HG03354 (cell line): ENCODE results near the gene SLC8A1.

ENCODE experiments used
- ATAC-seq: cut with Tn5 transposase; IDR thresholded peaks from one replicate; pipeline ENCODE4 v1.9.1; 2021; ENCODE audit warnings: mild to moderate bottlenecking; ENCODE audit not compliant: unreplicated experiment, poor library complexity, severe bottlenecking

The SLC8A1 gene

DNA sequence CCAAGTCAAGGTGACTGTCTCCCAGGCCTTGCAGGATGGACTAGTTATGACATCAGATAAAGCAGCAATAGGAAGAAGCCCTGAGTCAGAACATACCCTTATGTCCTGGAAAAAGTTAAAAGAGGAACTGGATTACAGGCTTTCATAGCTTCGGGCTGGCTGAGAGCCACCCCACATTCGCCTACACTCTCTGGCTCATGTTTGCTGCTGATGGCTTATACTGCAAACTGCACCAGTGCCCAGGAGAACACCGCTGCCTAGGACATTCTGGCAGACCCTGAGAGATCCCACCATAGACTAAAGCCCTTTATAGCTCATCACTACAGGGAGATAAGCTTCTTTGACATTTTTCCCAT lies 20.3 kb downstream of the SLC8A1 start:
- no peak for ATAC-seq

DNA sequence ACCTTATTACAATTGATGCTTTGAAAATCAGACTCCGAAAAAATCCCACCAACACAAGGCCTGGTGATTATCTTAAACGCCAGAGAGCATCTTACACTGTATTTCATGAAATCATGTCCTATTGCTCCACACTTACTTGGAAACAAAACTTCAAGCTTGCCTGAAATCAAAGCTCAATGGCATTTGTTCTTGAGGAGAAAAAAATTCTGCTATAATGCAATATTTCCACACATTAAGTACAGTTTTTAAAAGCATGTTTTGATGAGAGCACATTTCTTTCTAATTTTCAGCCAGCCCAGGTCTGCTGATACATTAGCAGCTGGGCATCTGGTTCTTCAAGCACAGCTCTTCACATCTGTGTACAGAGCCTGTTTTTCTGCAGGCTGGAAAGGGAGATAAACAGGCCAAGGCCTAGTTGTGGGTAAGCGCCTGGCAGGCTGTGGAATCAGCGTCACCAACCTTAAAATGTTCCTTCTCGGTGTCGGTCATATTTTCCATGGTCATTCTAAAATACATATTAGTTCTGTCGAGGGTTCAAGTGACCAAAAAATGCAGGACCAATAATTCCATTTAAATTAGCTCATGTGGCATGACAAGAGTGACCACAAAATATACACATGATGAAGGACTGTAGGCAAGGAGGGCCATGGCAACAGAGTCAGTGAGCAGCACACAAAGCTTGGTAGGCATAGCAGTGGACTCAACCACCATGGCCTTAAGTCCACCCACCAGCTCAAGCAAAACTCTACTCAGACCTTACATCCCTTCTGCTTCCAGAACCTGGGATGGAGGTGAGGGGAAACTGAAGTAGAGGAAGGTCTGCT lies 20.9 kb downstream of the SLC8A1 start:
- ATAC-seq: no peak

DNA sequence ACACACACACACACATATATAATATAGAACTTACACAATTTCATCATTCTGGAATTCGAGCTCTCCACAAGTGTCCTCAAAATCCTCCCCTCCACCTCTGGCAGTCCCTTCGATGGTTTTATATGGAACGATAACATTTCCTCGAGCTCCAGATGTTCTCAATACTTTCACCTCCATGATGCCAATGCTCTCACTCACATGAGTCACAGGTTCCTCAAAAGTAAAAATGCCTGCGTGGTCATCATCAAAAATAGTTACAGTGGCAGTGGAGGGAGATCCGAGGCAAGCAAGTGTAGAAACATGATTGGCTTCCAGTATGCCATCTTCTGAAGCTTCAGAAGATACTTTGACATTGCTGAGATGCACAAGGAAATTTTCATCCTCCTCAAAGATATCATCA lies 23.5 kb downstream of the SLC8A1 start:
- ATAC-seq: no peak

DNA sequence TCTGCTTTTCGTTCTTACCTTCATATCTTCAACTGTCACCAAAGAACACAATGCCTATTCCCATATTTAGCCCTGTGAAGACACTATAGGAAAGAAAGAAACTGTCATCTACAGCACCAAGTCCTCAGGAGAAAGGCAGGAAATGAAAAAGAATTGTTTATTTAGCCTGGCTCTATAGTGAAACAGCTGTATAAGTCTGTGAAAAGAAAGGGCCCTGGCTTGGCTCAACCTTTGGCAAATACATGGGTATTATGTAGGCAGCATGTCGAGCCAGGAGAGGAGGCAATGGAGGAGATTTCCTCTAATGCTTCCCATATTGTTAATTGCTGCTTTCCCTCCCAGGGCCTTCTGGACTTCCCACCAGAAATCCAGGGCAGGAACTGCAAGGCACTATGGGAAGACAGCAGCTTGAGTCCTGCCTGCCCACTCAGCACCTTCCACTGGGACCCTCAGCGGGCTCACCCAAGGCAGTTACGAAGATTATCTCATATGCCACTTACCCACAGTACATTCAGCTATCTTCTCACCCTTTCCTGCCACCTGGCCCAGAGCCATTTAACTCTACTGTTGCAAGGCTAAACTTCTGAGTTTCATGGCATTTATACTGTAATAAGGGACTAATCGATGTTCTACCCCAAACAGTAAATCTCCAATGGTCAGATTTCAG lies 30.1 kb downstream of the SLC8A1 start:
- ATAC-seq: no peak

DNA sequence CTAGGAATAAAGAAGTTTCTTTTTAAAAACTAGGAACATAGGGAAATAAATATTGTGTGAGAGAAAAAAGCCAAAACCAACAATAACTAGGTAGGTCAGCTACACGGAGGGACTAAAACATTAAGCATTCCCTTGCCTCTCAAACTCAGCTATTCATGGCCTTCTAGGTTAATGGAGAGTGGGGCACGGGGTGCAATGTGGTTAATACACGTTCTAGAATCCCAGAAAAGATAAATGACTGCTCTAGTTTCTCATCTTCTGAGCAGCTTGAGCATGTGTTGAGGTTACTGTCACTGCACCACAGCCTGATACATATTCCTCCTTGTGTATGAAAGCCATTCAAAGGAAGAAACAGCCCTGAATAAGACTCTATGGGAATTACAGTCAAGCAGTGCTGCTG lies 31.4 kb downstream of the SLC8A1 start:
- ATAC-seq: no peak

DNA sequence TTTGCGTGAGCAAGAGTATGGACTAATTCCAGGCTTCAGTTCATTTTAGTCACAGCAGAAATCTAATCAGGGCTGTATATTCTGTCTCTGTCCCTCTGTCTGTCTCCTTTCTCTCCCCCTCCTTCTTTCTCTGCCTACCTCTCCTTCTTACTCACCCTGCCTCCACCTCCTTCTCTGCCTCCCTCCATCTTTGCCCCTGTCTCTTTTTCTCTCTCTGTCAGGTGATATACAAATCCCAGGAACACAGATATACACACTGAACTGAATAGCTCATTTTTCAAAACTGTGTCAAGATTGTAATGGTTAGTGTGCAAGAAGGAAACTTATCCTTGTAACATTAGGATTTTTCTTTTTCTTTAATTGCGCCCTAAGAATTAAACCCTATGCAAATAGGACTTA lies 32.5 kb downstream of the SLC8A1 start:
- ATAC-seq: no peak

DNA sequence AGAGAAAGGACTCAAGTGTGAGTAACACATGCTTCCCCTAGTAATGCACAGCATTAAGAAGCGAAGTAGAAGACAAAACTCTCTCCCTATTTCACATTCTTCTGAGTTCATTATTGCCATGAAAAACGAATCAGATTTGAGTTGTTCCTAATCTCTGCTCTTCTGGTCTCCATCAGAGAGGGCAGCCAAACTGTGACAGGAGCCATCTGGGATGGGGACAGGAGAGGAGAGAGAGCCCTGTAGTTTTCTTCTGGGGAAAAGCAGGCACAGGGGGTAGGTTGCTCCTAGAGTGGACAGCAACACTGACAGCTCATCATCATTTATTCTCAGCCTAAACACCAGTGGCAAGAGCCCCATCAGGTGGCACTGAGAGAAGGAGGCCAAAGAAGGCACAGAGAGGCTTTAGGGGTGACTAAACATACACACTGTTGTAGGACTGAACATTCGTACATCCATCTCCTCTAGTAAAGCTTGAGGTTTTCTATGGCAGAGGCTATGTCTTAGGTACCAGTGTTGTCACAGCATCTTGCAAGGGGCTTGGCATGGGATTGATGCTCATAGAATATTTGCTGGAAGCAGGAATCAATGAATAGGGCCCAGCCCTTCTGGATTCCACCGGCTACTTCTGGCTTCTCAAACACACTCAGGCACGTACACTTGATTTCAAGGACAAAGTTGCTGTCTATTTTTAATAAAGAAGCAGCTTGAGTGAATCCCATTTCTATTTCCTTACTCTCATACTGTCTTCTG lies 33.1 kb downstream of the SLC8A1 start:
- ATAC-seq: no peak

DNA sequence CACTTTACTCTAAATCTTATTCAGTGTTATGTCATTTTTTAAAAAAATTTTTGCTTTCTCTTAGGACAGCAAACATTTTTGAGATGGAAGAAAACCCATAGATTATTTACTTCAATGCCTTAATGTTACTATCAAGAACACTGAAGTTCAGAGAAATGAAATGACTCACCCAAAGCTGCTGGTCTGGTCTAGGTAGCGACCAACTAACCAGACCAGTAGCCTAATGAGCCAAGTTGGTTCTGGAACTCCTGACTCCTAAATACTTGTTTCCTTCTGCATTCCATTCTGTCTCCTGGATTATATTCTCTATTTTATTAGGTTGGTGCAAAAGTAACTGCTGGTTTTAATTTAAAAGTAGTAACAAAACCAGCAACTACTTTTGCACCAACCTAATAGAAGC lies 35.4 kb downstream of the SLC8A1 start:
- ATAC-seq: no peak

DNA sequence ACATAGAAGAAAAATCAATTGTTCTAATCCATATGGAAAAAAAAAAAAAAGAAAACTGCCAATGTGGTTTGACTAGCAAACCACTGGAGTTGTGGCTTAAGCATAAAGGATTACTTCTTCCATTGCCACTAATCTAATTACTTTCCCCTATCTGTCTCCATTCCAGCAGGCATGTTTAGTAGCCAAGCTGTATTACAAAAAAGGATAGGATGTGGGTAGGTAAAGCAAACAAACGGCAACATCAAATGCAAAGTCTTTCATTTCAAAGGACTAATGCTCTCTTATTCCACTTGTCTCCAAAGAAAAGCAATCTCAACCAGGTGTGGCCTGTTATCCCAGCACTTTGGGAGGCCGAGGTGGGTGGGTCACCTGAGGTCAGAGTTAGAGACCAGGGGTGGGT lies 36.5 kb downstream of the SLC8A1 start:
- ATAC-seq: no peak

DNA sequence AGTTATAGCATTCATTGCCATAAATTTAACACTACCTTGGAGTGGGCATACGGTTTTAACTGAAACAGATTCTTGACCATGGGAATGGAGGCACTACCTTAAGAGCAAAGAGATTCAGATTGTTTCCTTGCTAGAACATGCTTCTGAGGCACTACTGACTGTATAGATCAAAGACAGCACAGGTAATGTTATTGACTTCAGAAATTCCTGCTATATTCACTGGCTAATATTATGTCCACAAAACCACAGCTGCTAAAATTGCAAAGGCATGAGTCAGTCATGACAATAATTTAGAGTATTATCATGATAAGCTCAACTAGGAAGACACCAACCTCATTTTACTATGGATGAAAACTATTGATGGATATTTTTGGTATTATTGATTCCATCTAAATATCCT lies 39.4 kb downstream of the SLC8A1 start:
- no peak for ATAC-seq

DNA sequence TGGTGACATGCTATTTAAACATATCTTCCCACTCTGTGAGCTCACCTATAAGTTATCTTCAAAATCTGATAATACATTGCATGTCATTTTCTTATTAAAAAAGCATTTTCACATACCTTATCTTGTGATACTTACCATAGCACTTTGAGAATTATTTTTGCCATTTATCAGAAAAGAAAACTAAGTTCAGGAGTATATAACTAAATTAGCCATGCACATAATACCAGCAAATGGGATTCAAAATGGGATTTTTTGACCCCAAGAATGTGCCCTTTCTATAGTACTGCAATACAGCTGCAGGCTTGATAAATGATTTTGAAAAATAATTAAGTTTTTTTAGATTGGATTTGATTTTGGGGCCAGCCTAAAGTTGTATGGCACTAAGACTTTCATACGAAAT lies 41.2 kb downstream of the SLC8A1 start:
- ATAC-seq: no peak

DNA sequence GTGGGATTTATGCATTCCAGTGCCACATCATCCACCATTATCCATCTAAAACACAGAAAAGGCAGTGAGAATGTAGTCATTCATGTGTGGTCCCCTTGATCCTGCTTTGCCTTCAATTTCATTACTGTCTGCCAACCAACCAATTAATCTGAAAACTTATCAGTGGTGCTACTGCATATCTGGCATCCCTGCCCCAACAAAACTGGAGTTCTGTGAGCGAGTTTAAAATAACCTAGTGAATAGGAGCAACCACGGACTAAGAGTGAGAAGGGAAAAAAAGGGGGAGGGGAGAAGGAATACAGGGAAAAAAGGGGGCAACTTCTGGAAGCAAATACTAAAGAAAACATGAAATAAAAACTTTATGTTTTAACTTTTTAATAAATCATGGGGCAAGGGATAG lies 42.2 kb downstream of the SLC8A1 start:
- ATAC-seq: no peak

DNA sequence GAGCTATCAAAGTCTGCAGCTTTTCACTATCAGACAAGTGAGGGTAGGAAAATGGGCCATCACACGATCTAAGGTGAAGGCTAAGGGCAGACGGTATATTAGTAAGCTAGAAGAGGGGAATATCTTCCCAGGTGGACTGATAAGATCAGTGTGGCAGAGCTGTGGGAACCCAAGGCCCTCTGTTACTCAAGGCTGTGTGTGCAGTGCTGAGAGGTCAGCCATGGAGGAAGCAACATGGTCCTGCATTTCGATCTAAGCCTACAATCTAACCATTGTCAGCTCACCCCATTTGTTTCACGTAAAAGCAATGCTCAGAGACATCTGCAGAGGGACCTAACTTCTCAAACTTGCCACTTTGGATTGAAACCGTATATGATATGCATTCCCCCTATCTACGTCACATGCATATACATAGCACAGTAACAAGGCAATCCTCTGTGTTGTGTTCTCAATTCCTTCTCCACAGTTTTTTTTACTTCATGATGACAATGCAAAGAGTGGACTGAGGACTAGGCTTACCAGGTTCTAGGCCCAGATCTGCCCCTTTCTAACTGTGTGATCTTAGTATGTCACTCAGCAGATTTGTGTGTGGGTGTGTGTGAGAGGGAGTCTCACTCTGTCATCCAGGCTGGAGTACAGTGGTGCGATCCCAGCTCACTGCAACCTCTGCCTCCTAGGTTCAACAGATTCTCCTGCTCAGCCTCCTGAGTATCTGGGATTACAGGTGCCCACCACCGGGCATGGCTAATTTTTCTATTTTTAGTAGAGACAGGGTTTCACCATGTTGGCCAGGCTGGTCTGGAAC lies 45.2 kb downstream of the SLC8A1 start:
- ATAC-seq: no peak

DNA sequence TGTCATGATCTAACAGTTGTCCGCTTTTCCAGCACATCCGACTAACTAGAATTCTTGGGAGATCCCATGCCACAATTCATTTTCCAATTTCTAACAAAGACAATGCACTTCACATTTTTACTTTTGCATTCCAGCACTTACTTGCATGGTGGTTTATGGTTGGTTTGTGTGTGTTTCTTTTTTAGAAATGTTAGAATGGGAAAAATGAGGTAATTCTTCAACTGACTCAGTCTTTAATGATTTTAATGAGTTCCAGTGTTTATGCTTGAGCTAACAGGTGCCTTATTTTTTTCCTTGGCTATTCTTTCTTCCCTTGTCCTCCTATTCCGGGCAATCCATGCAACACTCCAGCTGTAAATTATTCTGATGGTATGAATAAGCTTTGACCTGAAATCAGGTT lies 46.4 kb downstream of the SLC8A1 start:
- ATAC-seq: no peak

DNA sequence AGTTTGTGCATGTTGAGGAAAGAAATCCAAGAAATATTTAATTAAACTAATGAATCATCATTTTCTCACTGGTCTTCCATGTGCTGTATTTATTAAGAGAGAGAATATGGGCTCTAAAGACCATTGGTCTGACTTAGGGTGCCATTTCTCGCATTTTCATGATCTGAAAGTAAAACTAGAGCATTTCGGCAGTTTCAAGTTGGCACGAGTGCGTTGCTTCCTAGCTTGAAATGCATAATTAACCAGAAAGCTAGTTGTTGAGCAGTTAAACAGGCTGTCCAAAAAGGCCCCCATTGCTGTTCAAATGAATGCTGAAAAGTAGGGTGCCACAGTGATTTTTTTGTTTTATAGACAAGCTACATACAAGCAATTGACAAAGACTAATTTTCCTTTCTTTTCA lies 47.4 kb downstream of the SLC8A1 start:
- ATAC-seq: no peak

DNA sequence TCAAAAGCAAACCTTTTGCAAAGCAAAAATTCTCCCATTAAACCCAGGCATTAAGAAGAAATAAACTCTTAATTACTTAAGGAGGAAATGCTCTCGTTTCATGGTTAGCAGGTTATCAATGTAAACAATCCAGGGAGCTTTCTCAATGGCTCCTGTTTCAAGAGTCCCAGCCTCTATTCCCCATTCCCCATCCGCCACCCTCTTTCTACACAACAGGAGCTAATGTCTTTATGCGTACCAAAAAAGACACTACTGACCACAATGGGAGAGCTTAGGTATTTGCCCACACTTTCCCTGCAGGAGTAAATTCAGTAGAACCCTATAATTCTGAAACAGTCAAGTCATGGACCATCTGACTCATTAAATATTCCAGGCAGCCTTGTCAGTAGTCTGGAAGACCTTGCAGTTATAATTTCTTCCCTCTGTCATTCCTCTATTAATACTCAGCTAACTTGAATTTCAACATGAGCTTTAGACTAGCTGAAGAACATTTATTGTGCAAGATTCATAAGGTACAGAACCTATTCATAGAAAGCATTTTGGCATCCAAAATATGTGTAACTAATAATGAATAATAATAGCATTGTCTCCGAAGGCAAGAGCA lies 48.6 kb downstream of the SLC8A1 start:
- no peak for ATAC-seq

DNA sequence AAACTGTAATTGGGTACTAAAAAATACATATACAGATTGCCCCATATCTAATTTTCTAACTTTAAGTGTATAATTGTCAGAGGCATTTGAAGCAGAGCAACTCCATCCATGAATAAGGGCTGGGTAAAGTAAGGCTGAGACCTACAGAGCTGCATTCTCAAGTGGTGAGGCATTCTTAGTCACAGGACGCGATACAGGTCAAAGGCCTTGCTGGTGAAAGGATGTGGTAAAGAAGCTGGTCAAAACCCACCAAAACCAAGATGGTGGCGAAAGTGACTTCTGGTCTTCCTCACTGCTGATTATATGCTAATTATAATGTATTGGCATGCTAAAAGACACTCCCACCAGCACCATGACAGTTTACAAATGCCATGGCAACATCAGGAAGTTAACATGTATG lies 50.0 kb downstream of the SLC8A1 start:
- no peak for ATAC-seq

DNA sequence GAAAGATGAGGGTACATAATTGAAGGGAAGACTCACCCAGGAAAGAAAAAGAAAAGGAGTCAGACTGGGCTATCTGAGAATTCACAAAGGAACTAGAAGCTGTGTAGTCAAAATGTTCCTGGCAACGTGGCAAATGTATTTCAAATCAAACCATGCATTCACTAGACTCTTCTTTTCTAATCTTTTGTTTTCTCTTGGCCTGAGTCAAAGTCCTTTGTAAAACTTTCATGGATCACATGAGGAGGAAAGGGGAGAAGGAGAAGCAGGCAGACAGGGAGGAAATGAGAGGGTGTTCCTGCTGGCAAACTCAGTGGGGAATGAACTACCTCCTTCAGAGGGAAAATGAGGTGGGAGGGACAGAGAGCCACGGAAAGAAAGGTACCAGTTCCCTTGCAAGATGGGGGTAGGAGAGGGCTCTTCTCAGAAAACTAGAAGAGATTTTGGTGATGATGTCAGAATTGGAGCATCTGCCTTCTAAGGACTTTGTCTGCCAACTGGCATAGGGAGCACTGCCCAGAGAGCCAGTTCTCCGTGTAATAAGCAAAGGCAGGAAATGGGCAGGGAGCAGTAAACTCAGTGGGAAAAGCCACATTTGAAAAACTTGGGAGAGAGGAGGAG lies 51.4 kb downstream of the SLC8A1 start:
- ATAC-seq: no peak

DNA sequence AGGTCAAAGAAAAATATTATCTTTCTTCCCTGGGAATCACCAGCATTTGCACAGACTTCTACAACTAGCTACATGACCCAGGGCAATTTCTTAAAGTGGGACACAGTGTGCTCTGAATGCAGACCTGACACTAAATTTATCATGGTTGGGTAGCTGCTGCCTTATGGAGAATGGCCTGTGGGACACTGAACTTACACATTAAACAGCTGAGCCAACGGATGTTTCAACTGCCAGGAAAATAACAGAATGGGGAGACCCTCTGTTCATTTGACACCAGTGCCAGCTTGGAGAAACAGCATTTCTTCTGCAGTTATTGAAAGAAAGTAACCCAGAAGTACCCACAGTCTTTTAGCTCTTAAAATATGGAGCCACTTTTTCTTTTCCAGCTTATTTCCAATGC lies 54.1 kb downstream of the SLC8A1 start:
- ATAC-seq: no peak
